Measurements from ENCODE around the gene CPD.

Gene CPD

GRCh38 chr17:30376621-30377452 lies 1.9 kb upstream of the CPD start:
- Histone ChIP-seq H3K27me3 (ENCODE audit: insufficient read depth, low read length) (peaks cover 53% of the 10 kb centered on the region), H3K4me1 (ENCODE audit: insufficient read depth, low read length) (peaks cover 38% of the 10 kb centered on the region), H3K36me3 (ENCODE audit: insufficient read depth, low read length) (no peaks in the 10 kb centered on the region), H3K9ac (ENCODE audit: low read depth, low read length) (no peak overlapping the region), H3K4me3 (ENCODE audit: low read length) (no peak overlapping the region), H3K9me3 (ENCODE audit: insufficient read depth, low read depth, low read length) (no peaks in the 10 kb centered on the region), H3K27ac (ENCODE audit: low read depth, low read length) (no peak overlapping the region)
- WGBS = 63% methylated on average over 12 of the region's 12 CpGs

DNA sequence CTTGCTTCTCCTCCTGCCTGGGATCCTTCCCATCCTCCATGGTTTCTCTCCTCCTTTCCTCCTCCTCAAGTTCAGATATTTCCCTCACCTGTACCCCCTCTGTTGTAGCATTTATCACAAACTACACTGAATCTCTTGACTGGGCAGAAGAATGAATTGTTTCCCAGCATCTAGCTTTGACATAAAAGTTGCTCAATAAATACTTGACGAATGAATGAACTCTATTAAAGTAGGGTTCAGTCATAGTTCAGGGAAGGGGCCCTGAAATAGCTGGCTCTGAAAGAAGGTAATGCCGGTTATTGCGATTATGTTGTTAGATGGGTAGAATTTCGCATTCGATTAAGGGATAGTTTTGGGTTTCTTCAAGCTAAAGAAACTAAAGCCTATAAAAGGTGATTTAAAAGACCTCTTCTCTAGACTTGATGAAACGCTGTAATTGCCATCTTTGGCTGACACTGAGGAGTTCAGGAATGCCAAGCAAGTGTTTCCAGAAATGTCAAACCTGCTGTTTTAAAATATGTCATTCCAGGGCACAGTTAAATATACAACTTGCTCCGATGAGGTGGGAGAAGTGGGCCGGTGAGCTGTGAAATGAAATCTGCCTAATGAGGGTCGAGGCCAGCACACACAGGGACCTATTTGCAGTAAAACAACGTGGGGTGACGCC lies 1.0 kb upstream of the CPD start:
- no peaks in the 10 kb centered on the region for H3K9me3 ChIP-seq (ENCODE audit: insufficient read depth, low read depth, low read length)
- H3K4me1 ChIP-seq (ENCODE audit: insufficient read depth, low read length) = peaks cover 47% of the 10 kb centered on the region
- 71% methylated on average over 11 of the region's 11 CpGs for WGBS
- H3K9ac ChIP-seq (ENCODE audit: low read depth, low read length) = no peak overlapping the region
- H3K36me3 ChIP-seq (ENCODE audit: insufficient read depth, low read length) = no peaks in the 10 kb centered on the region
- H3K27ac ChIP-seq (ENCODE audit: low read depth, low read length) = no peak overlapping the region
- peak overlapping the region; percentile 75 for H3K4me3 ChIP-seq (ENCODE audit: low read length)
- peaks cover 53% of the 10 kb centered on the region for H3K27me3 ChIP-seq (ENCODE audit: insufficient read depth, low read length)

GRCh38 chr17:30378241-30378824 lies 394 bp upstream of the CPD start:
- no peaks in the 10 kb centered on the region for H3K36me3 ChIP-seq (ENCODE audit: insufficient read depth, low read length)
- peaks cover 53% of the 10 kb centered on the region for H3K4me1 ChIP-seq (ENCODE audit: insufficient read depth, low read length)
- no peaks in the 10 kb centered on the region for H3K9me3 ChIP-seq (ENCODE audit: insufficient read depth, low read depth, low read length)
- H3K27ac ChIP-seq (ENCODE audit: low read depth, low read length) = peak overlapping the region; percentile 36; the same call in 1 of the 2 replicates
- peak overlapping the region; percentile 75 for H3K4me3 ChIP-seq (ENCODE audit: low read length)
- WGBS = 8% methylated on average over 31 of the region's 31 CpGs
- peak overlapping the region; percentile 38; the same call in 1 of the 2 replicates for H3K9ac ChIP-seq (ENCODE audit: low read depth, low read length)
- peaks cover 53% of the 10 kb centered on the region for H3K27me3 ChIP-seq (ENCODE audit: insufficient read depth, low read length)

- H3K4me1 ChIP-seq (ENCODE audit: insufficient read depth, low read length) = peaks cover 61% of the 10 kb centered on the region
- no peaks in the 10 kb centered on the region for H3K36me3 ChIP-seq (ENCODE audit: insufficient read depth, low read length)
- peak overlapping the region; percentile 75 for H3K4me3 ChIP-seq (ENCODE audit: low read length)
- under 1% methylated on average over 68 of the region's 68 CpGs for WGBS
- no peaks in the 10 kb centered on the region for H3K9me3 ChIP-seq (ENCODE audit: insufficient read depth, low read depth, low read length)
- peak overlapping the region; percentile 79 for H3K9ac ChIP-seq (ENCODE audit: low read depth, low read length)
- no peak overlapping the region for H3K27ac ChIP-seq (ENCODE audit: low read depth, low read length)
- H3K27me3 ChIP-seq (ENCODE audit: insufficient read depth, low read length) = peaks cover 53% of the 10 kb centered on the region
Observed at GRCh38 chr17:30379303-30379902, 676 bp downstream of the CPD start.

DNA sequence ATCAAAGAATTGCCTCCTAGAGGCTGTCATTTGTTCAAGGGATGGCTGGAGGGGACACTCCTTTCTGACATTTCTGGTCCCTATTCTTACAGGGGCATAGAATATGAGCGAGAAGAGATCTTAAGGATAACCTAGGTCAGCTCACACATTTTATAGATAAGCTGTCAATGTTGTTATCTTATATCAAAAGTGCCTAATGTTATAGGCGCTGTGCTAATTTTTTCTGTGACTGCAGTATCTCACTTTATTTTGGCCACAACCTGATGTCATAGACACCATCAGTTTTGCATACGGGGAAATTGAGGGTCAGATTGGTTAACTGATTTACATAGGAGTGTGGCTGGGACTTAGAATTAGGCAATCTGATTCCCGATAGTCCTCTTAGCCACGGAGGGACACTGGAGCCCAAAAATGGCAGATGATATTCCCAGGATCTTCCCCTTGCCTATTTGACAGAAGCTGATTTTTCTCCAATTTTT lies 1.2 kb downstream of the CPD start:
- Histone ChIP-seq H3K9me3 (ENCODE audit: insufficient read depth, low read depth, low read length) (no peaks in the 10 kb centered on the region), H3K9ac (ENCODE audit: low read depth, low read length) (0 out of 2 replicates have a peak overlapping the region, but pooled peaks have one; percentile 34), H3K36me3 (ENCODE audit: insufficient read depth, low read length) (peaks cover 1% of the 10 kb centered on the region; the same call in 1 of the 2 replicates), H3K27me3 (ENCODE audit: insufficient read depth, low read length) (peaks cover 53% of the 10 kb centered on the region), H3K4me3 (ENCODE audit: low read length) (peak overlapping the region; percentile 75), H3K27ac (ENCODE audit: low read depth, low read length) (no peak overlapping the region), H3K4me1 (ENCODE audit: insufficient read depth, low read length) (peaks cover 61% of the 10 kb centered on the region)
- WGBS = 16% methylated on average over 5 of the region's 5 CpGs

DNA sequence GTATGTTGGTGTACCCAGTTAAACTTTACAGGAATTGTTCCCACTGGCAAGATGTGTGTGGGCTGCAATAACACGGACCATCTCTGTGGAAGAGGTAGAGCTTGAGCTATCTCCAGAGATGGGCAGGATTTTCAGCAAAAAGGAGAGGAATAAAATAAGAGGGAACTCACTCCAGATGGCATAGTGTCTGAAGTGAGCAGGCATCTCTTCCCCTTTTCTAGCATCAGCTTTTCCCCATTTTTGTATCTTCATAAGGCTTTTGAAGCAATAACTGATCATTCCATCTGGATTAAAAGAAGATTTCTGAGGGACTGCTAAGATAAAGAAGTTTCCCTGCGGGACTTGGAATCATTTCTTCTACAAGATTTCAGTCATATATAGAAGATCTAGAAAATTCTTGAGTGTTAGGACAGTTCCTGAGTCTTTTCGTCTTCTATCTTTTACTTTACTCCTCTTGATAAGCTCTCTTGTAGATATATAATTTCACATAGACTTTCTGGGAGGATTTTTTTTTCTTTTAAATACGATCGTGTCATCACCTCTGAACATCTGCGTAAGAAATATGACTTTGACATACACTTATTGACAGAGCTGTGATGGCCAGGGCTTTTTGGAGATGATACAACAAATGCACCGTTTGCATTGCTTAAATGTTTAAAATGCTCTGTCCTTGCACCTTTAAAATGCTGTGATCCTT lies 2.1 kb downstream of the CPD start:
- no peaks in the 10 kb centered on the region for H3K9me3 ChIP-seq (ENCODE audit: insufficient read depth, low read depth, low read length)
- no peak overlapping the region for H3K27ac ChIP-seq (ENCODE audit: low read depth, low read length)
- H3K36me3 ChIP-seq (ENCODE audit: insufficient read depth, low read length) = peaks cover 10% of the 10 kb centered on the region; the same call in 1 of the 2 replicates
- H3K9ac ChIP-seq (ENCODE audit: low read depth, low read length) = no peak overlapping the region
- peaks cover 53% of the 10 kb centered on the region for H3K27me3 ChIP-seq (ENCODE audit: insufficient read depth, low read length)
- peak overlapping the region; percentile 75 for H3K4me3 ChIP-seq (ENCODE audit: low read length)
- WGBS = 77% methylated on average over 5 of the region's 7 CpGs
- peaks cover 61% of the 10 kb centered on the region for H3K4me1 ChIP-seq (ENCODE audit: insufficient read depth, low read length)

GRCh38 chr17:30381340-30381659 lies 2.6 kb downstream of the CPD start:
- Histone ChIP-seq H3K9me3 (ENCODE audit: insufficient read depth, low read depth, low read length) (no peaks in the 10 kb centered on the region), H3K36me3 (ENCODE audit: insufficient read depth, low read length) (peaks cover 15% of the 10 kb centered on the region; the same call in 1 of the 2 replicates), H3K27ac (ENCODE audit: low read depth, low read length) (no peak overlapping the region), H3K4me1 (ENCODE audit: insufficient read depth, low read length) (peaks cover 56% of the 10 kb centered on the region), H3K27me3 (ENCODE audit: insufficient read depth, low read length) (peaks cover 49% of the 10 kb centered on the region), H3K9ac (ENCODE audit: low read depth, low read length) (no peak overlapping the region), H3K4me3 (ENCODE audit: low read length) (0 out of 2 replicates have a peak overlapping the region, but pooled peaks have one; percentile 75)
- WGBS = 80% methylated on average over 1 of the region's 2 CpGs

GRCh38 chr17:30382345-30382744 lies 3.6 kb downstream of the CPD start:
- peaks cover 47% of the 10 kb centered on the region for H3K4me1 ChIP-seq (ENCODE audit: insufficient read depth, low read length)
- H3K9ac ChIP-seq (ENCODE audit: low read depth, low read length) = no peak overlapping the region
- H3K27me3 ChIP-seq (ENCODE audit: insufficient read depth, low read length) = peaks cover 38% of the 10 kb centered on the region
- H3K4me3 ChIP-seq (ENCODE audit: low read length) = no peak overlapping the region
- no peak overlapping the region for H3K27ac ChIP-seq (ENCODE audit: low read depth, low read length)
- peaks cover 24% of the 10 kb centered on the region for H3K36me3 ChIP-seq (ENCODE audit: insufficient read depth, low read length)
- no peaks in the 10 kb centered on the region for H3K9me3 ChIP-seq (ENCODE audit: insufficient read depth, low read depth, low read length)
- WGBS = 92% methylated on average over 1 of the region's 1 CpG

GRCh38 chr17:30388321-30389179 lies 9.8 kb downstream of the CPD start:
- WGBS = 93% methylated on average over 33 of the region's 35 CpGs
- Histone ChIP-seq H3K9ac (ENCODE audit: low read depth, low read length) (no peak overlapping the region), H3K36me3 (ENCODE audit: insufficient read depth, low read length) (peaks cover 41% of the 10 kb centered on the region), H3K27me3 (ENCODE audit: insufficient read depth, low read length) (no peaks in the 10 kb centered on the region), H3K9me3 (ENCODE audit: insufficient read depth, low read depth, low read length) (no peaks in the 10 kb centered on the region), H3K27ac (ENCODE audit: low read depth, low read length) (no peak overlapping the region), H3K4me3 (ENCODE audit: low read length) (no peak overlapping the region), H3K4me1 (ENCODE audit: insufficient read depth, low read length) (peaks cover 10% of the 10 kb centered on the region)

All from HUES64 (cell line).